ENCODE data around the gene NCOA3.

The NCOA3 gene

DNA sequence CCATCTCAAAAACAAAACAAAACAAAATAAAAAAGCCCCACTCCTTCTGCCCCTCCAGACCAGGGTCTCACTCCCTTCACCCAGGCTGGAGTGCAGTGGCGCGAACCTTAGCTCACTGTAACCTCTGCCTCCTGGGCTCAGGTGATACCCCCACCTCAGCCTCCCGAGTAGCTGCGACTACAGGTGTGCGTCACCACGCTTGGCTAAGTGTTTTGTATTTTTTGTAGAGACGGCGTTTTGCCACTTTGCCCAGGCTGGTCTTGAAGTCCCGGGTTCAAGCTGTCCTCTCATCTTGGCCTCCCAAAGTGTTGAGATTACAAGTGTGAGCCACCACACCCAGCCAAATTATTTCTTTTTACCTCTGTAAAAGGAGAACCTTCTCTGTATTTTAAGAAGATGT is 110.1 kb downstream of the NCOA3 start:
- no peak for DNase-seq (ENCODE audit: extremely low read depth, low read depth)
- TF ChIP-seq, protein P1, sequence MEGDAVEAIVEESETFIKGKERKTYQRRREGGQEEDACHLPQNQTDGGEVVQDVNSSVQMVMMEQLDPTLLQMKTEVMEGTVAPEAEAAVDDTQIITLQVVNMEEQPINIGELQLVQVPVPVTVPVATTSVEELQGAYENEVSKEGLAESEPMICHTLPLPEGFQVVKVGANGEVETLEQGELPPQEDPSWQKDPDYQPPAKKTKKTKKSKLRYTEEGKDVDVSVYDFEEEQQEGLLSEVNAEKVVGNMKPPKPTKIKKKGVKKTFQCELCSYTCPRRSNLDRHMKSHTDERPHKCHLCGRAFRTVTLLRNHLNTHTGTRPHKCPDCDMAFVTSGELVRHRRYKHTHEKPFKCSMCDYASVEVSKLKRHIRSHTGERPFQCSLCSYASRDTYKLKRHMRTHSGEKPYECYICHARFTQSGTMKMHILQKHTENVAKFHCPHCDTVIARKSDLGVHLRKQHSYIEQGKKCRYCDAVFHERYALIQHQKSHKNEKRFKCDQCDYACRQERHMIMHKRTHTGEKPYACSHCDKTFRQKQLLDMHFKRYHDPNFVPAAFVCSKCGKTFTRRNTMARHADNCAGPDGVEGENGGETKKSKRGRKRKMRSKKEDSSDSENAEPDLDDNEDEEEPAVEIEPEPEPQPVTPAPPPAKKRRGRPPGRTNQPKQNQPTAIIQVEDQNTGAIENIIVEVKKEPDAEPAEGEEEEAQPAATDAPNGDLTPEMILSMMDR (IDR thresholded peaks at IDR 0.05; ENCODE audit: low read depth, low read length), result no peak

GRCh38 chr20:47612670-47613069 is 111.0 kb downstream of the NCOA3 start:
- DNase-seq (ENCODE audit: extremely low read depth, low read depth), result no peak
- TF ChIP-seq, protein P1 (IDR thresholded peaks at IDR 0.05; ENCODE audit: low read depth, low read length), result no peak

- TF ChIP-seq, protein P1 (IDR thresholded peaks at IDR 0.05; ENCODE audit: low read depth, low read length), result no peak
- DNase-seq (ENCODE audit: extremely low read depth, low read depth), result no peak
Observed at GRCh38 chr20:47614703-47615309, 113.1 kb downstream of the NCOA3 start.

- DNase-seq (ENCODE audit: extremely low read depth, low read depth), result no peak
- TF ChIP-seq, protein P1 (IDR thresholded peaks at IDR 0.05; ENCODE audit: low read depth, low read length), result no peak
Observed at GRCh38 chr20:47618479-47618878, 116.8 kb downstream of the NCOA3 start.

DNA sequence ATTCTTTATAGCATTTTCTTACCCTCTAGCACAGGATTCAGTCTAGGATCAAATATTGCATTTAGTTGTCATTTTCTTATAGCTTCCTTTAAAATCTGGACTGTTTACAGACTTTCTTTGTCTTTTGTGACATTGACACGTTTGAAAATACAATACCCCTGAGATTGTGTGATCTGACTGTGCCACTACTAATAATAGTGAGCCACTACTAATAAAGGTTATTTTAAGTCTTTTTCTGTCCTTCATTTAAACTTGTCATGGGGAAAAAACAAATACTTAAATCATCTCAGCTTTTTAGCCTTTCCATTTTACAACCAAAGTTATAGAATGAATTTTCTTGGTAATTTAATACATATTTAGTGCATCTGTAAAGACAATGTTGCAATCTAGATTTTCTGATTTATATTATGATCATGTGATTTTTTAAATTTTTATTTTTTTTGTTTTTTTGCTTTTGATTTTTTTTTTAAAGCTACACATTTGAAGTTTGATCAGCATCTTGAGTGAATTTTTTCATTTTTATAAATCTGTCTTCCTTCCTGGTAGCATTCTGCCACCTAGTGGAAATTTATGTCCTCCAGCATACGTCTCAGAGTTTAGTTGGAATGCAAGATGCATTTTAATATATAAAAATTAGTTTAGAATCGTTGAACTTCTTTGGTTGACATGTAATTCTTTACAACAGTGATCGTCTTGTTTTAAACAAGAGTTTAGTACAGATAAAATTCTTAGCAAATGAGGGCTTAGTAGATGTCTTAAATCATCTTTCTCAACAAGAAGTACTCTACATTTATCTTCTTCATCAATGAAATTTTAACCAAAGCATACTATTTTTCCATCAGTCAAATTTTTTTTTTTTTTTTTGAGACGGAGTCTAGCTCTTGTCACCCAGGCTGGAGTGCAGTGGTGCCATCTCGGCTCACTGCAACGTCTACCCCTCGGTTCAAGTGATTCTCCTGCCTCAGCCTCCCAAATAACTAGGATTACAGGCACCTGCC is 119.4 kb downstream of the NCOA3 start:
- DNase-seq (ENCODE audit: extremely low read depth, low read depth), result peak; percentile 40
- TF ChIP-seq, protein P1 (IDR thresholded peaks at IDR 0.05; ENCODE audit: low read depth, low read length), result peak; percentile 74

GRCh38 chr20:47622118-47622665 is 120.5 kb downstream of the NCOA3 start:
- DNase-seq (ENCODE audit: extremely low read depth, low read depth), result no peak
- TF ChIP-seq, protein P1 (IDR thresholded peaks at IDR 0.05; ENCODE audit: low read depth, low read length), result no peak

GRCh38 chr20:47623206-47623605 is 121.5 kb downstream of the NCOA3 start:
- DNase-seq (ENCODE audit: extremely low read depth, low read depth), result no peak
- TF ChIP-seq, protein P1 (IDR thresholded peaks at IDR 0.05; ENCODE audit: low read depth, low read length), result no peak

Measured in AG09319 (cell line).